ENCODE measurements around the gene ELAVL3. TPM values are rescaled to one million over a fixed set of nuclear protein-coding genes. Genes with fewer than 3 reads are reported as not detected.

ELAVL3 gene
- total and polyA plus RNA-seq, 2 of the 8 experiments (the other 6 are each of a cell fraction or from before 2014, with no cell fraction given), result 0.80 to 1.0 TPM

GRCh38 chr19:11422163-11423065 is 58.4 kb downstream of the ELAVL3 start:
- Histone ChIP-seq H3K23ac (ENCODE audit: insufficient read length) (no peak overlapping the region), H4K20me1 (replicated peaks in 1 of 2; ENCODE audit: control insufficient read depth in 1 of 2, insufficient read depth in 2 of 2, low read length in 2 of 2) (no peaks in the 10 kb centered on the region), H3K4me1 (replicated peaks in 1 of 4; ENCODE audit: control insufficient read depth in 3 of 4, insufficient read depth in 4 of 4, low read length in 3 of 4) (peaks cover 0 to 14% (median 12%) of the 10 kb centered on the region in 4 experiments; a peak in 5 of 7 replicates), H4K91ac (replicated peaks; ENCODE audit: insufficient read length, low read length) (peak overlapping the region; percentile 70), H2BK12ac (ENCODE audit: low read depth, low read length) (peak overlapping the region; percentile 84; the same call in 1 of the 2 replicates), H3K9ac (replicated peaks in 1 of 4; ENCODE audit: extremely low read depth in 1 of 4, low read depth in 3 of 4, low read length in 3 of 4) (peak overlapping the region in 3 of 4 experiments; percentile 0 to 20 (median 20); a peak in 4 of 7 replicates), H4K8ac (ENCODE audit: extremely low read depth, insufficient read depth, low read length) (peak overlapping the region; percentile 75; the same call in 1 of the 2 replicates), H3K36me3 (ENCODE audit: control insufficient read depth in 2 of 4, insufficient read depth in 4 of 4, low read length in 3 of 4) (no peaks in the 10 kb centered on the region), H3K56ac (replicated peaks; ENCODE audit: insufficient read length, low read depth, low read length) (no peak overlapping the region), H3K18ac (ENCODE audit: extremely low read depth, low read length) (peak overlapping the region; percentile 60), H2BK120ac (replicated peaks; ENCODE audit: low read depth, low read length) (no peak overlapping the region), H2BK20ac (ENCODE audit: low read length) (peak overlapping the region; percentile 32; the same call in 1 of the 2 replicates), H3K14ac (ENCODE audit: insufficient read length) (no peak overlapping the region), H3K27me3 (replicated peaks in 1 of 4; ENCODE audit: control insufficient read depth in 3 of 4, extremely low read depth in 1 of 4, insufficient read depth in 3 of 4, low read length in 3 of 4) (peaks cover 2 to 28% (median 21%) of the 10 kb centered on the region in 4 experiments), H4K5ac (ENCODE audit: insufficient read length, low read depth, low read length) (no peak overlapping the region), H3K4ac (replicated peaks; ENCODE audit: insufficient read length, low read depth, low read length) (no peak overlapping the region), H3K4me2 (ENCODE audit: insufficient read depth in 1 of 2, low read depth in 2 of 2, low read length in 2 of 2) (peak overlapping the region; percentile 90 to 98), H2AFZ (ENCODE audit: low read length) (peak overlapping the region; percentile 82; the same call in 1 of the 2 replicates), H3K4me3 (ENCODE audit: extremely low read depth in 1 of 4, insufficient read depth in 2 of 4, low read depth in 3 of 4, low read length in 4 of 4) (peak overlapping the region; percentile 37 to 76 (median 53)), H2AK5ac (ENCODE audit: low read depth, low read length) (0 out of 2 replicates have a peak overlapping the region, but pooled peaks have one; percentile 53), H2BK5ac (ENCODE audit: low read depth, low read length) (peak overlapping the region; percentile 83; the same call in 1 of the 2 replicates), H3K79me2 (ENCODE audit: control insufficient read depth in 1 of 2, insufficient read depth in 2 of 2, low read length in 2 of 2) (no peaks in the 10 kb centered on the region), H2BK15ac (ENCODE audit: low read length) (peak overlapping the region; percentile 46; the same call in 1 of the 2 replicates), H3K27ac (ENCODE audit: low read depth, low read length) (no peak overlapping the region), H3K79me1 (ENCODE audit: low read depth, low read length) (peaks cover 3% of the 10 kb centered on the region; the same call in 1 of the 2 replicates), H3K23me2 (ENCODE audit: low read depth, low read length) (peaks cover 34% of the 10 kb centered on the region), H3K9me3 (ENCODE audit: insufficient read depth in 2 of 2, low read depth in 1 of 2, low read length in 1 of 2) (no peaks in the 10 kb centered on the region)
- CTCF ChIA-PET (ENCODE audit: partially characterized antibody), result interaction anchor here (0.6 to 13.7 kb wide), 5 partner anchors 9 to 60 kb away, joined by 3 to 197 read pairs (median 6); partner anchors contain the start of genes EPOR, ODAD3, PRKCSH and SWSAP1
- FAIRE-seq (peak; percentile 62), DNase-seq (ENCODE audit: low read depth in 1 of 2, low spot score in 2 of 2) (peak; percentile 88 to 99)
- WGBS, 2 experiments (ENCODE audit: extremely low coverage in 1 of 2, insufficient coverage in 1 of 2, insufficient read length in 1 of 2, insufficient replicate concordance in 2 of 2, low coverage in 1 of 2, low lambda C conversion rate in 2 of 2, missing lambda C conversion rate in 1 of 2), result 13% methylated on average over 47 of the region's 56 CpGs; no CpG with 5 or more reads in 1 of the 2 experiments
- POLR2A ChIA-PET (ENCODE audit: partially characterized antibody), result interaction anchor here (0.9 to 4.9 kb wide), 11 partner anchors 13 to 175 kb away, joined by 3 to 29 read pairs (median 11); partner anchors contain the start of genes ELAVL3, EPOR, ODAD3 and PRKCSH
- TF ChIP-seq RAD21 (IDR thresholded peaks at IDR 0.05 in 1 of 2, conservative IDR thresholded peaks at IDR 0.05 in 1 of 2; ENCODE audit: low read depth in 2 of 2, low read length in 2 of 2), result no peak
- TF ChIP-seq, protein P1, sequence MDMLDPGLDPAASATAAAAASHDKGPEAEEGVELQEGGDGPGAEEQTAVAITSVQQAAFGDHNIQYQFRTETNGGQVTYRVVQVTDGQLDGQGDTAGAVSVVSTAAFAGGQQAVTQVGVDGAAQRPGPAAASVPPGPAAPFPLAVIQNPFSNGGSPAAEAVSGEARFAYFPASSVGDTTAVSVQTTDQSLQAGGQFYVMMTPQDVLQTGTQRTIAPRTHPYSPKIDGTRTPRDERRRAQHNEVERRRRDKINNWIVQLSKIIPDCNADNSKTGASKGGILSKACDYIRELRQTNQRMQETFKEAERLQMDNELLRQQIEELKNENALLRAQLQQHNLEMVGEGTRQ (IDR thresholded peaks at IDR 0.05; ENCODE audit: low read length), result no peak
- TF ChIP-seq MAFK (IDR thresholded peaks at IDR 0.05; ENCODE audit: low read depth, low read length), result no peak
- 0 out of 2 replicates have a peak, but pooled peaks have one; percentile 40 for TF ChIP-seq EGR1 (IDR thresholded peaks at IDR 0.05; ENCODE audit: borderline replicate concordance, low read depth, low read length)
- no peak for TF ChIP-seq EZH2 (IDR thresholded peaks at IDR 0.05; ENCODE audit: low read depth, low read length, severe bottlenecking)
- TF ChIP-seq KDM4A (IDR thresholded peaks at IDR 0.05; ENCODE audit: low read depth, low read length, severe bottlenecking), result peak; percentile 55
